RWPE1 (cell line): ENCODE results near the gene IDE.
"Not testable (repeated sequence)": the region's sequence is repeated elsewhere in the genome, so short reads cannot be mapped to it uniquely, and the experiment has no call there.

ENCODE experiments used
- CTCF ChIA-PET: fragments of 350-600 bp; sonication (Branson Sonifier 250); formaldehyde crosslinking; extraction: SDS; loops from one replicate; lab custom pipeline; 2021; lab: Yijun Ruan, JAX
- POLR2A ChIA-PET: fragments of 400-600 bp; formaldehyde crosslinking; extraction: SDS; loops from one replicate; lab custom pipeline; 2020; ENCODE audit warnings: antibody characterized with exemption; ENCODE audit not compliant: low non-redundant PET; lab: Yijun Ruan, JAX
- DNase-seq: peaks from one replicate; pipeline ENCODE4 v3.0.0; 2012; ENCODE audit warnings: low spot score
- H3K27ac ChIP-seq: fragments of 450-650 bp; 2 replicates; pipeline ENCODE4 v1.5.1; 2017
- CTCF ChIP-seq: fragments of 450-650 bp; conservative IDR thresholded peaks from 2 replicates; pipeline ENCODE4 v1.5.1; 2017; ENCODE audit warnings: low read depth, mild to moderate bottlenecking

IDE gene

GRCh38 chr10:92575961-92576360 is 2.1 kb upstream of the IDE start:
- POLR2A ChIA-PET = interaction anchor here (1.0 kb wide), 1 partner anchor 15 kb away, joined by 4 read pairs; no protein-coding TSS in a partner anchor
- CTCF ChIA-PET = interaction anchor here (0.6 to 4.3 kb wide), 5 partner anchors 10 to 1343 kb away, joined by 3 to 62 read pairs (median 8); no protein-coding TSS in a partner anchor
- DNase-seq = peak; percentile 70
- no peak overlapping the region for H3K27ac ChIP-seq
- no peak for TF ChIP-seq CTCF

- DNase-seq = peak; percentile 59
- ChIA-PET POLR2A (interaction anchor here (1.2 kb wide), 1 partner anchor 57 kb away, joined by 4 read pairs; no protein-coding TSS in a partner anchor), CTCF (interaction anchor here (0.5 to 4.3 kb wide), 16 partner anchors 11 to 471 kb away, joined by 3 to 62 read pairs (median 4); no protein-coding TSS in a partner anchor)
- peak overlapping the region; percentile 94 for H3K27ac ChIP-seq
- TF ChIP-seq CTCF = peak; percentile 74
Observed at GRCh38 chr10:92574548-92575261, 812 bp upstream of the IDE start.

GRCh38 chr10:92573091-92573797 is 649 bp downstream of the IDE start:
- ChIA-PET CTCF (interaction anchor here (0.7 to 4.3 kb wide), 6 partner anchors 18 to 469 kb away, joined by 3 to 62 read pairs (median 8); no protein-coding TSS in a partner anchor), POLR2A (interaction anchor here (1.2 kb wide), 1 partner anchor 56 kb away, joined by 4 read pairs; no protein-coding TSS in a partner anchor)
- peak overlapping the region; percentile 94 for H3K27ac ChIP-seq
- peak; percentile 56 for DNase-seq
- no peak for TF ChIP-seq CTCF

GRCh38 chr10:92572362-92573090 is 1.4 kb downstream of the IDE start:
- POLR2A ChIA-PET = no interaction called here
- no peak for TF ChIP-seq CTCF
- no peak for DNase-seq
- peak overlapping the region; percentile 94 for H3K27ac ChIP-seq
- CTCF ChIA-PET = interaction anchor here (1.2 to 4.3 kb wide), 5 partner anchors 16 to 54 kb away, joined by 3 to 62 read pairs (median 7); no protein-coding TSS in a partner anchor

- POLR2A ChIA-PET = interaction anchor here (0.6 kb wide), 1 partner anchor 299 kb away, joined by 3 read pairs; no protein-coding TSS in a partner anchor
- TF ChIP-seq CTCF = no peak
- no peak for DNase-seq
- CTCF ChIA-PET = interaction anchor here (0.7 to 2.2 kb wide), 4 partner anchors 15 to 909 kb away, joined by 3 to 10 read pairs (median 6); no protein-coding TSS in a partner anchor
- H3K27ac ChIP-seq = no peak overlapping the region
Observed at GRCh38 chr10:92571649-92572048, 2.2 kb downstream of the IDE start.

- CTCF ChIA-PET, DNase-seq, POLR2A ChIA-PET, H3K27ac ChIP-seq: not testable (repeated sequence)
Observed at GRCh38 chr10:92569663-92570062, 4.2 kb downstream of the IDE start.
